DMS153 treated with DMSO at 0.1 percent for 48 hours (cell line): ENCODE results near the gene DUS1L.

Experiments used
- DNase-seq: peaks from one replicate; lab custom pipeline; 2025; ENCODE audit not compliant: unreplicated experiment; lab: John Stamatoyannopoulos, UW

Gene DUS1L

GRCh38 chr17:82101301-82101715 lies 35.7 kb upstream of the DUS1L start:
- DNase-seq, result no peak

- DNase-seq, result no peak
Observed at GRCh38 chr17:82100502-82101298, 35.1 kb upstream of the DUS1L start.

- DNase-seq, result no peak
Observed at GRCh38 chr17:82098939-82099763, 33.5 kb upstream of the DUS1L start.

- DNase-seq, result peak; percentile 77
Observed at GRCh38 chr17:82098169-82098938, 32.8 kb upstream of the DUS1L start, which contains the start of gene FASN. FASN (minus strand) TSS chr17:82098236; CDS start chr17:82096445, 1,791 bp downstream.

GRCh38 chr17:82097919-82098168 lies 32.2 kb upstream of the DUS1L start:
- no peak for DNase-seq

- DNase-seq, result no peak
Observed at GRCh38 chr17:82097184-82097918, 31.7 kb upstream of the DUS1L start.

GRCh38 chr17:82096709-82097183 lies 31.1 kb upstream of the DUS1L start:
- no peak for DNase-seq

- no peak for DNase-seq
Observed at GRCh38 chr17:82095777-82096708, 30.4 kb upstream of the DUS1L start.

GRCh38 chr17:82094931-82095776 lies 29.6 kb upstream of the DUS1L start:
- no peak for DNase-seq

- no peak for DNase-seq
Observed at GRCh38 chr17:82092995-82093751, 27.6 kb upstream of the DUS1L start.

- no peak for DNase-seq
Observed at GRCh38 chr17:82092628-82092994, 27.0 kb upstream of the DUS1L start.

- DNase-seq, result no peak
Observed at GRCh38 chr17:82092094-82092586, 26.5 kb upstream of the DUS1L start.

- DNase-seq, result no peak
Observed at GRCh38 chr17:82091264-82092066, 25.9 kb upstream of the DUS1L start.

- DNase-seq, result no peak
Observed at GRCh38 chr17:82090549-82091263, 25.1 kb upstream of the DUS1L start.

GRCh38 chr17:82089723-82090548 lies 24.3 kb upstream of the DUS1L start:
- DNase-seq, result no peak
